ENCODE data around the gene FLNB. TPM values are rescaled to one million over a fixed set of nuclear protein-coding genes. Genes with fewer than 3 reads are reported as not detected.
A peak's percentile ranks its signal among the peaks of the same experiment; 100 is the strongest.

Gene FLNB
- total and polyA plus RNA-seq, 2 of the 13 experiments (the other 11 are each of a cell fraction or from before 2014, with no cell fraction given) = 106 to 130 TPM

DNA sequence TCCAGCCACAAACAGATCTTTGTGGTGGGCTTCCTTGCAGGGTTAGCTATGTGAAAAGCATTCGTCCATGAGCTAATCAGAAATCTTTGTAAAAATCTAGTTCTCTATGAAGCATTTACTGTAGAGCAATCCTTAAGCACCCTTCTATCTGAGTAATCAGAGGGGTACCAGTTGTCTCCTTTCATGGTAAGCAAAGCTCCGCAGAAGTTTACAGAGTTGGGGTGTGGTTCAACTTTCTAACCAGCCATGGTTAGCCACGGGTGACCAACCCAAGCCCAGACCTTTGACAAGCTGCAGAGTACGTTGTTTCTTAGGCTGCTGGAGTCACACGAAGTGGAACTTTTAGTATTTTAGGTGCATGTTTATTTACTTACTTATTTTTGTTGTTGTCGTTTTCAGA, 77.4 kb downstream of the FLNB start (continued):
- TF ChIP-seq, protein P1, sequence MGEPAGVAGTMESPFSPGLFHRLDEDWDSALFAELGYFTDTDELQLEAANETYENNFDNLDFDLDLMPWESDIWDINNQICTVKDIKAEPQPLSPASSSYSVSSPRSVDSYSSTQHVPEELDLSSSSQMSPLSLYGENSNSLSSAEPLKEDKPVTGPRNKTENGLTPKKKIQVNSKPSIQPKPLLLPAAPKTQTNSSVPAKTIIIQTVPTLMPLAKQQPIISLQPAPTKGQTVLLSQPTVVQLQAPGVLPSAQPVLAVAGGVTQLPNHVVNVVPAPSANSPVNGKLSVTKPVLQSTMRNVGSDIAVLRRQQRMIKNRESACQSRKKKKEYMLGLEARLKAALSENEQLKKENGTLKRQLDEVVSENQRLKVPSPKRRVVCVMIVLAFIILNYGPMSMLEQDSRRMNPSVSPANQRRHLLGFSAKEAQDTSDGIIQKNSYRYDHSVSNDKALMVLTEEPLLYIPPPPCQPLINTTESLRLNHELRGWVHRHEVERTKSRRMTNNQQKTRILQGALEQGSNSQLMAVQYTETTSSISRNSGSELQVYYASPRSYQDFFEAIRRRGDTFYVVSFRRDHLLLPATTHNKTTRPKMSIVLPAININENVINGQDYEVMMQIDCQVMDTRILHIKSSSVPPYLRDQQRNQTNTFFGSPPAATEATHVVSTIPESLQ (CRISPR knock-in tag; conservative IDR thresholded peaks at IDR 0.05) = no peak
- TF ChIP-seq SOX6 (IDR thresholded peaks at IDR 0.05) (no peak), SOX6 (CRISPR knock-in tag; IDR thresholded peaks at IDR 0.05) (no peak), SIX4 (CRISPR knock-in tag; IDR thresholded peaks at IDR 0.05) (no peak), ZNF10 (CRISPR knock-in tag; IDR thresholded peaks at IDR 0.05; ENCODE audit: borderline replicate concordance, low read depth) (no peak), BHLHE40 (IDR thresholded peaks at IDR 0.05; ENCODE audit: low read length) (no peak)
- TF ChIP-seq, protein P2, sequence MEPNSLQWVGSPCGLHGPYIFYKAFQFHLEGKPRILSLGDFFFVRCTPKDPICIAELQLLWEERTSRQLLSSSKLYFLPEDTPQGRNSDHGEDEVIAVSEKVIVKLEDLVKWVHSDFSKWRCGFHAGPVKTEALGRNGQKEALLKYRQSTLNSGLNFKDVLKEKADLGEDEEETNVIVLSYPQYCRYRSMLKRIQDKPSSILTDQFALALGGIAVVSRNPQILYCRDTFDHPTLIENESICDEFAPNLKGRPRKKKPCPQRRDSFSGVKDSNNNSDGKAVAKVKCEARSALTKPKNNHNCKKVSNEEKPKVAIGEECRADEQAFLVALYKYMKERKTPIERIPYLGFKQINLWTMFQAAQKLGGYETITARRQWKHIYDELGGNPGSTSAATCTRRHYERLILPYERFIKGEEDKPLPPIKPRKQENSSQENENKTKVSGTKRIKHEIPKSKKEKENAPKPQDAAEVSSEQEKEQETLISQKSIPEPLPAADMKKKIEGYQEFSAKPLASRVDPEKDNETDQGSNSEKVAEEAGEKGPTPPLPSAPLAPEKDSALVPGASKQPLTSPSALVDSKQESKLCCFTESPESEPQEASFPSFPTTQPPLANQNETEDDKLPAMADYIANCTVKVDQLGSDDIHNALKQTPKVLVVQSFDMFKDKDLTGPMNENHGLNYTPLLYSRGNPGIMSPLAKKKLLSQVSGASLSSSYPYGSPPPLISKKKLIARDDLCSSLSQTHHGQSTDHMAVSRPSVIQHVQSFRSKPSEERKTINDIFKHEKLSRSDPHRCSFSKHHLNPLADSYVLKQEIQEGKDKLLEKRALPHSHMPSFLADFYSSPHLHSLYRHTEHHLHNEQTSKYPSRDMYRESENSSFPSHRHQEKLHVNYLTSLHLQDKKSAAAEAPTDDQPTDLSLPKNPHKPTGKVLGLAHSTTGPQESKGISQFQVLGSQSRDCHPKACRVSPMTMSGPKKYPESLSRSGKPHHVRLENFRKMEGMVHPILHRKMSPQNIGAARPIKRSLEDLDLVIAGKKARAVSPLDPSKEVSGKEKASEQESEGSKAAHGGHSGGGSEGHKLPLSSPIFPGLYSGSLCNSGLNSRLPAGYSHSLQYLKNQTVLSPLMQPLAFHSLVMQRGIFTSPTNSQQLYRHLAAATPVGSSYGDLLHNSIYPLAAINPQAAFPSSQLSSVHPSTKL (CRISPR knock-in tag; IDR thresholded peaks at IDR 0.05) = no peak

DNA sequence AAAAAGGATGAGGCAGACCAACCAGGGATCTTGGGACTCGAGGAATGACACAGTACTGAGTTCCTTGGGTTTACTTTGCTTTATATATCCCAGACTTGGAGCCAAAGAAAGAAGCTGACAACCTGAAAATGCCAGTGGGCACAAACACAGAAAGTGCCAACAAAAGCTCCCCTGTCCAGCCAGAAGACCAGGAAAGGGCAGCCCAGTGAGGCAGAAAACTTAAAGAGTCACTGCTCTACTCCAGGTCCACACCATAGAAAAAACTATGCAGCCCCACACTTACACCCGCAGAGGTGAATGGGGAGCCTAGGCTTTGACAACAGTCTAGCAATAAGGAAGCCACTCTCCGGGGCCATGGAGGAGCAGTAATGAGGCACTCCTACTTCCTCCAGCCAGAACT, 80.3 kb downstream of the FLNB start:
- no peak overlapping the region for H3K9ac ChIP-seq (ENCODE audit: insufficient read depth, low read depth, low read length)
- ChIA-PET POLR2A (no interaction called here), CTCF (ENCODE audit: low intra/inter-chr PET ratio, low total read pairs) (no interaction called here)
- ATAC-seq = no peak
- peaks cover 3% of the 10 kb centered on the region; the same call in 1 of the 2 replicates for H4K20me1 ChIP-seq (ENCODE audit: insufficient read depth, low read length)
- H3K27me3 ChIP-seq (ENCODE audit: control insufficient read depth in 1 of 2, insufficient read depth in 2 of 2, low read length in 2 of 2) = no peaks in the 10 kb centered on the region
- no peak overlapping the region for H3K4me3 ChIP-seq (replicated peaks in 1 of 3; ENCODE audit: insufficient read depth in 1 of 3, low read depth in 2 of 3, low read length in 3 of 3)
- no peak for DNase-seq (ENCODE audit: low spot score)
- in situ Hi-C loops (cut with HindIII; ENCODE audit: extremely low pct_ligation_motif_present, low pct_unique_long_range_greater_than_20kb) (no loop called here), intact Hi-C loops (cut with micrococcal nuclease; ENCODE audit: unreplicated experiment) (no loop called here)
- no peak for FAIRE-seq
- no peaks in the 10 kb centered on the region for H3K9me3 ChIP-seq (ENCODE audit: low read length)
- BruUV-seq (replicated peaks) = no TSS peak
- H3K79me2 ChIP-seq (ENCODE audit: insufficient read depth, low read length) = peaks cover 63% of the 10 kb centered on the region
- peaks cover 13 to 60% of the 10 kb centered on the region in 2 experiments for H3K36me3 ChIP-seq (replicated peaks in 1 of 2; ENCODE audit: control insufficient read depth in 1 of 2, insufficient read depth in 2 of 2, low read length in 2 of 2)
- H3K27ac ChIP-seq (ENCODE audit: extremely low read length, insufficient read depth, low read length) = no peak overlapping the region
- TF ChIP-seq, protein P3, sequence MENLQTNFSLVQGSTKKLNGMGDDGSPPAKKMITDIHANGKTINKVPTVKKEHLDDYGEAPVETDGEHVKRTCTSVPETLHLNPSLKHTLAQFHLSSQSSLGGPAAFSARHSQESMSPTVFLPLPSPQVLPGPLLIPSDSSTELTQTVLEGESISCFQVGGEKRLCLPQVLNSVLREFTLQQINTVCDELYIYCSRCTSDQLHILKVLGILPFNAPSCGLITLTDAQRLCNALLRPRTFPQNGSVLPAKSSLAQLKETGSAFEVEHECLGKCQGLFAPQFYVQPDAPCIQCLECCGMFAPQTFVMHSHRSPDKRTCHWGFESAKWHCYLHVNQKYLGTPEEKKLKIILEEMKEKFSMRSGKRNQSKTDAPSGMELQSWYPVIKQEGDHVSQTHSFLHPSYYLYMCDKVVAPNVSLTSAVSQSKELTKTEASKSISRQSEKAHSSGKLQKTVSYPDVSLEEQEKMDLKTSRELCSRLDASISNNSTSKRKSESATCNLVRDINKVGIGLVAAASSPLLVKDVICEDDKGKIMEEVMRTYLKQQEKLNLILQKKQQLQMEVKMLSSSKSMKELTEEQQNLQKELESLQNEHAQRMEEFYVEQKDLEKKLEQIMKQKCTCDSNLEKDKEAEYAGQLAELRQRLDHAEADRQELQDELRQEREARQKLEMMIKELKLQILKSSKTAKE (CRISPR knock-in tag; IDR thresholded peaks at IDR 0.05; ENCODE audit: borderline replicate concordance) = no peak
- TF ChIP-seq RBM22 (optimal IDR thresholded peaks at IDR 0.05; ENCODE audit: low read length) = peak; percentile 43
- H3K4me2 ChIP-seq (ENCODE audit: low read depth, low read length) = no peak overlapping the region
- H2AFZ ChIP-seq (ENCODE audit: low read length) = no peak overlapping the region
- H3K4me1 ChIP-seq (ENCODE audit: insufficient read depth, low read length) = peaks cover 25% of the 10 kb centered on the region
- WGBS (ENCODE audit: low lambda C conversion rate) = 94% methylated on average over 2 of the region's 3 CpGs
